ENCODE data around the gene TOPBP1.
"Not testable (repeated sequence)": the region's sequence is repeated elsewhere in the genome, so short reads cannot be mapped to it uniquely, and the experiment has no call there.

TOPBP1 gene

GRCh38 chr3:133669949-133670524, 8.3 kb upstream of the TOPBP1 start:
- TF ChIP-seq CTCF (IDR thresholded peaks at IDR 0.05; ENCODE audit: low read length): no peak
- Histone ChIP-seq H3K9me2 (replicated peaks; ENCODE audit: insufficient read depth, low read length) (no peaks in the 10 kb centered on the region), H3K9me3 (replicated peaks; ENCODE audit: insufficient read depth, low read length) (no peaks in the 10 kb centered on the region), H3K36me3 (replicated peaks; ENCODE audit: insufficient read depth, low read length) (no peaks in the 10 kb centered on the region), H3K27me3 (replicated peaks; ENCODE audit: insufficient read depth, low read length) (peaks cover 16% of the 10 kb centered on the region), H3K4me1 (ENCODE audit: low read length) (peaks cover 8% of the 10 kb centered on the region; the same call in 1 of the 2 replicates), H4K20me1 (ENCODE audit: insufficient read depth, low read length) (no peaks in the 10 kb centered on the region), H3K27ac (ENCODE audit: low read length) (no peak overlapping the region), H3K9ac (ENCODE audit: low read length) (no peak overlapping the region), H2AFZ (ENCODE audit: low read length) (no peak overlapping the region), H3F3A (ENCODE audit: insufficient read depth, low read length) (no peaks in the 10 kb centered on the region), H3K4me2 (ENCODE audit: low read depth, low read length) (no peak overlapping the region), H3K79me2 (ENCODE audit: low read length) (no peaks in the 10 kb centered on the region), H3K4me3 (ENCODE audit: low read length) (no peak overlapping the region)
- no peak for DNase-seq

GRCh38 chr3:133667118-133667517, 5.4 kb upstream of the TOPBP1 start:
- no peak overlapping the region for H3K4me2 ChIP-seq (ENCODE audit: low read depth, low read length)
- H3K9me3 ChIP-seq (replicated peaks; ENCODE audit: insufficient read depth, low read length): no peaks in the 10 kb centered on the region
- no peaks in the 10 kb centered on the region for H4K20me1 ChIP-seq (ENCODE audit: insufficient read depth, low read length)
- H3K36me3 ChIP-seq (replicated peaks; ENCODE audit: insufficient read depth, low read length): no peaks in the 10 kb centered on the region
- H3K27me3 ChIP-seq (replicated peaks; ENCODE audit: insufficient read depth, low read length): no peaks in the 10 kb centered on the region
- H3K9ac ChIP-seq (ENCODE audit: low read length): no peak overlapping the region
- H3F3A ChIP-seq (ENCODE audit: insufficient read depth, low read length): peaks cover 5% of the 10 kb centered on the region; the same call in 1 of the 2 replicates
- H3K4me3 ChIP-seq (ENCODE audit: low read length): no peak overlapping the region
- no peak overlapping the region for H3K27ac ChIP-seq (ENCODE audit: low read length)
- TF ChIP-seq EZH2phosphoT487 (IDR thresholded peaks at IDR 0.05; ENCODE audit: low read length) (no peak), CTCF (IDR thresholded peaks at IDR 0.05; ENCODE audit: low read length) (no peak), EZH2 (optimal IDR thresholded peaks at IDR 0.05; ENCODE audit: low read depth, low read length) (no peak)
- H3K79me2 ChIP-seq (ENCODE audit: low read length): peaks cover 10% of the 10 kb centered on the region
- DNase-seq: no peak
- no peak overlapping the region for H2AFZ ChIP-seq (ENCODE audit: low read length)
- peaks cover 9% of the 10 kb centered on the region; the same call in 1 of the 2 replicates for H3K4me1 ChIP-seq (ENCODE audit: low read length)
- no peaks in the 10 kb centered on the region for H3K9me2 ChIP-seq (replicated peaks; ENCODE audit: insufficient read depth, low read length)

- H3K4me3 ChIP-seq (ENCODE audit: low read length); H3K36me3 ChIP-seq (replicated peaks; ENCODE audit: insufficient read depth, low read length); H3K9me3 ChIP-seq (replicated peaks; ENCODE audit: insufficient read depth, low read length); H3K9me2 ChIP-seq (replicated peaks; ENCODE audit: insufficient read depth, low read length); H3K9ac ChIP-seq (ENCODE audit: low read length); H3K4me2 ChIP-seq (ENCODE audit: low read depth, low read length); H3K27ac ChIP-seq (ENCODE audit: low read length); DNase-seq; H3K27me3 ChIP-seq (replicated peaks; ENCODE audit: insufficient read depth, low read length); H3F3A ChIP-seq (ENCODE audit: insufficient read depth, low read length); H4K20me1 ChIP-seq (ENCODE audit: insufficient read depth, low read length); H2AFZ ChIP-seq (ENCODE audit: low read length): not testable (repeated sequence)
- Histone ChIP-seq H3K4me1 (ENCODE audit: low read length) (peaks cover 13% of the 10 kb centered on the region; the same call in 1 of the 2 replicates), H3K79me2 (ENCODE audit: low read length) (peaks cover 29% of the 10 kb centered on the region)
These were observed 3.4 kb upstream of the TOPBP1 start for GRCh38 chr3:133665188-133665587.

- no peak overlapping the region for H2AFZ ChIP-seq (ENCODE audit: low read length)
- H3K36me3 ChIP-seq (replicated peaks; ENCODE audit: insufficient read depth, low read length): peaks cover 3% of the 10 kb centered on the region; the same call in 1 of the 2 replicates
- peak overlapping the region; percentile 37; the same call in 1 of the 2 replicates for H3K4me2 ChIP-seq (ENCODE audit: low read depth, low read length)
- no peaks in the 10 kb centered on the region for H3K9me2 ChIP-seq (replicated peaks; ENCODE audit: insufficient read depth, low read length)
- DNase-seq: peak; percentile 75
- H4K20me1 ChIP-seq (ENCODE audit: insufficient read depth, low read length): no peaks in the 10 kb centered on the region
- peaks cover 43% of the 10 kb centered on the region for H3K79me2 ChIP-seq (ENCODE audit: low read length)
- no peaks in the 10 kb centered on the region for H3K27me3 ChIP-seq (replicated peaks; ENCODE audit: insufficient read depth, low read length)
- peaks cover 18% of the 10 kb centered on the region; the same call in 1 of the 2 replicates for H3K4me1 ChIP-seq (ENCODE audit: low read length)
- no peak overlapping the region for H3K9ac ChIP-seq (ENCODE audit: low read length)
- peaks cover 5% of the 10 kb centered on the region; the same call in 1 of the 2 replicates for H3F3A ChIP-seq (ENCODE audit: insufficient read depth, low read length)
- no peak overlapping the region; the same call in 1 of the 2 replicates for H3K4me3 ChIP-seq (ENCODE audit: low read length)
- TF ChIP-seq EZH2 (optimal IDR thresholded peaks at IDR 0.05; ENCODE audit: low read depth, low read length): no peak
- TF ChIP-seq CTCF (IDR thresholded peaks at IDR 0.05; ENCODE audit: low read length): peak; percentile 83
- no peak for TF ChIP-seq EZH2phosphoT487 (IDR thresholded peaks at IDR 0.05; ENCODE audit: low read length)
- no peak overlapping the region for H3K27ac ChIP-seq (ENCODE audit: low read length)
- H3K9me3 ChIP-seq (replicated peaks; ENCODE audit: insufficient read depth, low read length): no peaks in the 10 kb centered on the region
These were observed 2.0 kb upstream of the TOPBP1 start for GRCh38 chr3:133663569-133664313.

All from MM.1S (cell line).